ENCODE results near the gene LRRTM4.

The LRRTM4 gene

DNA sequence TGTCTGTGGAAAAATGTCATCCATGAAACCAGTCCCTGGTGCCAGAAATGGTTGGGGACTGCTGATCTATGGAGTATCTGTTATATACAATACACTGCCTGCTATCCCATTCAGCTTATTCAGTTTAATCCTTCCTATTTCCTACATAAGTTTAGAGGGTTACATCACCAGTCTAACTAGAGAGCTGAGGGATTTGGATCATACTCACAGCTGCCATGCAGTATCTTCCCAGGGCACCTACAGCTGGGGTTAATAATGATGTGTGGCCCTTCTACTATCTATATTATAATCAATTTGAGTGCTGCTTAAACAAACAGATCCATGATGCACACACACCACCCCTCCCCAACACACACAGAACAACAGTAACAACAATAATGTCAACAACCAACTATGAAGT, 524.0 kb downstream of the LRRTM4 start:
- no peak overlapping the region for H3K4me3 ChIP-seq (ENCODE audit: low read length)
- DNase-seq (ENCODE audit: low read depth): no peak
- TF ChIP-seq, protein P1, sequence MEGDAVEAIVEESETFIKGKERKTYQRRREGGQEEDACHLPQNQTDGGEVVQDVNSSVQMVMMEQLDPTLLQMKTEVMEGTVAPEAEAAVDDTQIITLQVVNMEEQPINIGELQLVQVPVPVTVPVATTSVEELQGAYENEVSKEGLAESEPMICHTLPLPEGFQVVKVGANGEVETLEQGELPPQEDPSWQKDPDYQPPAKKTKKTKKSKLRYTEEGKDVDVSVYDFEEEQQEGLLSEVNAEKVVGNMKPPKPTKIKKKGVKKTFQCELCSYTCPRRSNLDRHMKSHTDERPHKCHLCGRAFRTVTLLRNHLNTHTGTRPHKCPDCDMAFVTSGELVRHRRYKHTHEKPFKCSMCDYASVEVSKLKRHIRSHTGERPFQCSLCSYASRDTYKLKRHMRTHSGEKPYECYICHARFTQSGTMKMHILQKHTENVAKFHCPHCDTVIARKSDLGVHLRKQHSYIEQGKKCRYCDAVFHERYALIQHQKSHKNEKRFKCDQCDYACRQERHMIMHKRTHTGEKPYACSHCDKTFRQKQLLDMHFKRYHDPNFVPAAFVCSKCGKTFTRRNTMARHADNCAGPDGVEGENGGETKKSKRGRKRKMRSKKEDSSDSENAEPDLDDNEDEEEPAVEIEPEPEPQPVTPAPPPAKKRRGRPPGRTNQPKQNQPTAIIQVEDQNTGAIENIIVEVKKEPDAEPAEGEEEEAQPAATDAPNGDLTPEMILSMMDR (conservative IDR thresholded peaks at IDR 0.05; ENCODE audit: low read length): no peak

DNA sequence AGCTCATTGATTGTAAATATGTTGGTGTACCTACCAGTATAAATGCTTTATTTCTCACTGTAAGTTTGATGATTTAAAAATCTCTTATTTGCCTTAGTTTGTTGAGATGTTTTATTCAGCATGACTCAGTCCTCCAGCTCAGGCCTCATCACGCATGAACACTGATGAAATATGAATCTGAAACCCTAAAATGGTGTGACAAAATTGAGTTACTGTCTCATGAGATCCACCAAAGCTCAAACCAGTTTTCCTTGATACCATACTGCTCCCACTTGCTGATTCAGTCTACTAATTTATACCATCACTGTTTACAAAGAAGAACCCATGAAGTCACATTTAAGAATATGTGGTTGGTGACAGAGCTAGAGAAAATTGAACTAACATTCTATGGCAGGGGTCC, 524.9 kb downstream of the LRRTM4 start:
- no peak for DNase-seq (ENCODE audit: low read depth)
- TF ChIP-seq, protein P1 (conservative IDR thresholded peaks at IDR 0.05; ENCODE audit: low read length): no peak
- H3K4me3 ChIP-seq (ENCODE audit: low read length): no peak overlapping the region

DNA sequence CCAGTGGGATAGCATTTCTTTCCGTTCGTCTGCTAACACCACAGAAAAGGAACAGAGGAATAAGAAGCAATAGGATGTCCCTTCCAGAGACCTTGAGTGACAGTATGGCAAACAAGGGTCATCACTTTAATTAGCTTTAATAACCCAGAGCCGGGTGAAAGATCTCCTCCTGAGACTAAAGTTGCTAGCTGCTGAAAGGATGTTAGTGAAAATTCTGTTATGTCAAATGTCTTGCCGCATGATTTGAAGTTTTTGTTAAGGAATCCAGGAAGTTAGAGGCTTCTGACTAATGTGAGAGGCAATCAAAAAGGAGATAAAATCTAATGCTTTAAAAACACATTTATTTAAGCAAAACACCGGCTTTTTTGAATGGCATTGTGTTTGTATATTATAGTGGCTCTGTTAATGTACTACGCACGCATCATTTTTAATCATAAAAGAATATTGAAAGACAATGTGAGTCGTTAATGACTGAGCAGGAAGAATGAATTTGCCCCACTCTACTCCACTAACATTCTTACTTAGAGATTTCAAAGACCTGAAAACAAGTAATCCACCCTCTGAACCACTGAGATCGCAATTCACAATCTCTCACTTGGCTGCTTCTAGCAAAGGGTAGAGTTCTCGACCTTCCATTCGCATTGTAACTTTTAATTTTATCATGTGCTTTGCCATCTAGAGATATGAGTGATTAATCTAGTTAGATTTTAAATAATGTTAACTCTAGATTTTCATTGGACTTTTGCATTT, 536.6 kb downstream of the LRRTM4 start:
- DNase-seq (ENCODE audit: low read depth): no peak
- no peak overlapping the region for H3K4me3 ChIP-seq (ENCODE audit: low read length)
- TF ChIP-seq, protein P1 (conservative IDR thresholded peaks at IDR 0.05; ENCODE audit: low read length): no peak

DNA sequence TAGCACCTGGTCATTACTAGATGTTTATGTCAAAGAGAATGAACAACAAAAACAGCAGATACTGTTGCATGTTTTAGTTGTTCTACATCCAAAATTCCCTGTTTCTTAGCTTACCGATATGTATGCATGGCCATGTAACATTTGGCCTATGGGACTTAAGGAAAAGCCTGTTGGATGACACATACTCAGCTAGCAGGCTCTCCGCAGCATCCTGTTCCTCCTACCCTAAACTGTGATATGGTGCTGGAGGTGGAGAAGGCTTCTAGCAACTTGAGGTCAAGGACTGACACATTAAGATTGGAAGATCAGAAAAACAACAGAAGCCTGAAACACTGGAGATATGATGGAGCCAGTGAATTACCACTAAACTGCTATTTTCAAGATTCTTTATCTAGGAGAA, 537.8 kb downstream of the LRRTM4 start:
- DNase-seq (ENCODE audit: low read depth): no peak
- no peak overlapping the region for H3K4me3 ChIP-seq (ENCODE audit: low read length)
- TF ChIP-seq, protein P1 (conservative IDR thresholded peaks at IDR 0.05; ENCODE audit: low read length): no peak

DNA sequence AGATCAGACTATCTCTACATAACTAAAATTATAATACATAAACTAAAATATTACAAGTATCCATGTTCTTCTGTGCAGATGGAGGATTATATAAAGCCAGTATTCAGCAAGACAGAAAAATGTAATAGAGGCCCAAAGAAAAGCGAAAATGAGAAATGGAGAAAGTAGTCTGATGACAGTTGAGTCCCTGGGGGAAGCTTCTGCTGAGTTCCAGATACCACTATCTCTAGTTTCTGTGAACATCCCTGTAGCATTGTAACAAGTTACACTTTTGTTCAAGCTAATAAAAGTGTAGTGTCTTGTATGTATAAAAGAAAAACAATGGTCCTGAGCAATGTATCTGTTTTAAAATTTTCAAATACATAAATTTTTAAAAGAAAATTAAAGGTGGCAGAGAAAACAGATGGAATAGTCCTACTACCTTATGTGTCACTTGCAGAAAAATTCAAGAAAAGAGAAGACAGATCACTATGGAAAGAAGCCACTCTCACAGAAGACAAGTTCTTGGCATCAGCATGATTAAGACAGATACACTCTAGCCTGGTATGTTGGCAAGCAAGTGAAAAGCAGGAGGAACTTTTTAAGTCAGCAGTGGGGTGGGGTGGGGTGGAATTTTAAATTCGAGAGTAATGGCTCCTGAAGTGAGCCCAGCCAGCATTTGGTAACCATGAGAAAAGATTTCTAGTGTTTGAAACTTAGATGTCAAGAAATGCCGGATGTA, 541.9 kb downstream of the LRRTM4 start:
- DNase-seq (ENCODE audit: low read depth): no peak
- no peak overlapping the region for H3K4me3 ChIP-seq (ENCODE audit: low read length)
- TF ChIP-seq, protein P1 (conservative IDR thresholded peaks at IDR 0.05; ENCODE audit: low read length): no peak

DNA sequence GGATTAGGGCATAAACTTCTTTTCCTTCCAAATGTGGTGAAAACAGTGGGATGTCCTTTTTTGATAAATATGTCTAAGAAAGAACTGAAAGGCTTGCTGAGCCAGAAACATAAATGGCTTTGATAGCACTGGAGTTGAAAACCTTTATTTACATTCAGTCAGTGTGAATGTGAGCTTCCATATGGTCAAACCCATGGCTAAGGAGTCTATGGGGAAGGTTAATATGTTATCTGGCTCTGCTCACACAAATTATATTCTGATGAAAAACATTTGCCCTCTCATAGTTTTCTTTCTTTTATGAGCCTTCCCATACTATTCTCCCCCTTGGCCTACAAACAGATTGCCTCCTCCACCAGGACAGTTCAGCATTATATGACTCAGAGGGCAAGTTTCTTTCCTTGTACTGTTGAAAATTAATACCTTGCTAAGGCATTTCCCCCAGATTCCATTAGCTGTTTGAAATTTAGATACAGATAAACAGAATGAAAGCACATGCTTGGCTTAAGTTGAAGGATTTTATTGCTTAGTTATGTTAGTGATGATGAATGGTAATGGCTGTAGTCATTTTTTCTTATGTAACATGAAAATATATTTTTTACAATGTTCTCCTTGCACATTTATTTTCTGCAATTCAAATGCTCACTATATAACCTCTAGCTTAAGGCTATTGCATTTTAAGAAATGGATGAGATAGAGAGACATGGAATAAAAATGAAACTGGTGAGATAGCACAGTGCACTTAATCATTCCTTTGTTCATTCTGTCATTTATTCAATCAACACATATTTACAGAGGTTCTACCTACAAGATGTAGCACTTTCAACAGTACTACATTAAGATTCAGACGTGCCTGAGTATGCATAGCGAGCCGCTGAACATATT, 544.1 kb downstream of the LRRTM4 start:
- TF ChIP-seq, protein P1 (conservative IDR thresholded peaks at IDR 0.05; ENCODE audit: low read length): no peak
- H3K4me3 ChIP-seq (ENCODE audit: low read length): no peak overlapping the region
- DNase-seq (ENCODE audit: low read depth): no peak
